ENCODE data around the gene ECM1.

- TF ChIP-seq EZH2 (IDR thresholded peaks at IDR 0.05; ENCODE audit: insufficient read depth, poor library complexity, severe bottlenecking) (no peak), EZH2phosphoT487 (IDR thresholded peaks at IDR 0.05; ENCODE audit: insufficient read depth, low read depth) (no peak)
Measured at GRCh38 chr1:150493175-150493574, 14.7 kb upstream of the ECM1 start.

All from GM23248 (cell line).